IMR-90 (cell line): Measurements from ENCODE around the gene REEP2. TPM values are rescaled to one million over a fixed set of nuclear protein-coding genes. Genes with fewer than 3 reads are reported as not detected.

ENCODE experiments used
- ATAC-seq: fragments of 200-7000 bp; cut with Tn5 transposase; 2 replicates; pipeline ENCODE4 v1.9.1; 2020; ENCODE audit warnings: low read depth, mild to moderate bottlenecking, moderate library complexity
- BruUV-seq: library from RNA; stranded (reverse); fragments of 400-500 nt; replicated peaks from 2 replicates; lab custom pipeline; 2021; lab: Mats Ljungman, UMichigan
- CTCF ChIA-PET: fragments of 300-600 bp; formaldehyde crosslinking; extraction: SDS; loops from one replicate; lab custom pipeline; 2021; ENCODE audit warnings: antibody characterized with exemption; lab: Yijun Ruan, JAX
- POLR2A ChIA-PET: fragments of 300-600 bp; sonication (Branson Sonifier 250); formaldehyde crosslinking; loops from one replicate; lab custom pipeline; 2022; ENCODE audit warnings: antibody characterized with exemption; ENCODE audit not compliant: unreplicated experiment; lab: Charles Lee
- DNase-seq: peaks from one replicate; pipeline ENCODE4 v3.0.0; 2013
- H2AFZ ChIP-seq: replicated peaks from 2 replicates; pipeline ENCODE3; 2013; ENCODE audit warnings: low read length, mild to moderate bottlenecking; ENCODE audit not compliant: poor library complexity
- H2AK5ac ChIP-seq: 2 replicates; pipeline ENCODE4 v1.6.1; 2013; ENCODE audit warnings: low read depth, low read length, inconsistent platforms
- H2AK9ac ChIP-seq: replicated peaks from 2 replicates; pipeline ENCODE3; 2013; ENCODE audit warnings: mild to moderate bottlenecking, low read depth, low read length, moderate library complexity; ENCODE audit not compliant: poor library complexity
- H2BK120ac ChIP-seq: 2 replicates; pipeline ENCODE4 v1.6.1; 2013; ENCODE audit warnings: low read depth, low read length, inconsistent platforms
- H2BK15ac ChIP-seq: 3 replicates; pipeline ENCODE4 v1.6.1; 2013; ENCODE audit warnings: low read depth, low read length, inconsistent platforms
- H2BK20ac ChIP-seq: 2 replicates; pipeline ENCODE4 v1.6.1; 2013; ENCODE audit warnings: low read depth, mild to moderate bottlenecking, inconsistent platforms, low read length, moderate library complexity
- H2BK5ac ChIP-seq: 2 replicates; pipeline ENCODE4 v1.6.1; 2013; ENCODE audit warnings: mild to moderate bottlenecking, low read depth, low read length, inconsistent platforms; ENCODE audit not compliant: poor library complexity, severe bottlenecking
- H3K14ac ChIP-seq: replicated peaks from 2 replicates; pipeline ENCODE4 v1.6.1; 2013; ENCODE audit warnings: low read depth, low read length, inconsistent platforms
- H3K18ac ChIP-seq: 2 replicates; pipeline ENCODE4 v1.6.1; 2013; ENCODE audit warnings: low read depth, low read length, control low read depth
- H3K23ac ChIP-seq: 2 replicates; pipeline ENCODE4 v1.6.1; 2013; ENCODE audit warnings: low read depth, low read length, inconsistent platforms
- H3K27ac ChIP-seq: 2 replicates; pipeline ENCODE4 v1.5.1; 2013; ENCODE audit warnings: mild to moderate bottlenecking, control low read depth, low read length; ENCODE audit not compliant: insufficient read depth
- H3K27me3 ChIP-seq: 2 replicates; pipeline ENCODE4 v1.6.1; 2013; ENCODE audit warnings: low read length; ENCODE audit not compliant: control insufficient read depth, insufficient read depth
- H3K36me3 ChIP-seq: 2 replicates; pipeline ENCODE4 v1.6.1; 2013; ENCODE audit warnings: low read length, mixed read lengths; ENCODE audit not compliant: control insufficient read depth, insufficient read depth
- H3K4ac ChIP-seq: 2 replicates; pipeline ENCODE4 v1.6.1; 2013; ENCODE audit warnings: low read depth, low read length, inconsistent platforms
- H3K4me1 ChIP-seq: 2 replicates; pipeline ENCODE4 v1.6.1; 2013; ENCODE audit warnings: low read length, mixed read lengths; ENCODE audit not compliant: control insufficient read depth, insufficient read depth
- H3K4me2 ChIP-seq: 2 replicates; pipeline ENCODE4 v1.6.1; 2013; ENCODE audit warnings: low read depth, mild to moderate bottlenecking, control low read depth, low read length, moderate library complexity
- H3K4me3 ChIP-seq: 2 replicates; pipeline ENCODE4 v1.5.1; 2013; ENCODE audit warnings: low read depth, mild to moderate bottlenecking, control low read depth, low read length, moderate library complexity; ENCODE audit not compliant: insufficient read depth
- H3K56ac ChIP-seq: 2 replicates; pipeline ENCODE4 v1.6.1; 2013; ENCODE audit warnings: low read length, inconsistent platforms; ENCODE audit not compliant: insufficient read depth; ENCODE audit errors: extremely low read depth
- H3K79me1 ChIP-seq, 2 experiments: 2 replicates each; pipeline ENCODE4 v1.6.1; 2013; ENCODE audit warnings: low read length in 2 of 2, inconsistent platforms in 1 of 2, low read depth in 1 of 2
- H3K9ac ChIP-seq: 2 replicates; pipeline ENCODE4 v1.6.1; 2013; ENCODE audit warnings: low read depth, low read length, control low read depth
- H3K9me1 ChIP-seq: 2 replicates; pipeline ENCODE4 v1.6.1; 2013; ENCODE audit warnings: low read length, inconsistent platforms; ENCODE audit not compliant: insufficient read depth
- H3K9me3 ChIP-seq: 2 replicates; pipeline ENCODE4 v1.6.1; 2013; ENCODE audit warnings: low read length; ENCODE audit not compliant: control insufficient read depth, insufficient read depth
- H4K20me1 ChIP-seq: 2 replicates; pipeline ENCODE4 v1.6.1; 2013; ENCODE audit warnings: low read length, inconsistent platforms; ENCODE audit not compliant: insufficient read depth
- H4K5ac ChIP-seq: 2 replicates; pipeline ENCODE4 v1.6.1; 2013; ENCODE audit warnings: mild to moderate bottlenecking, low read depth, low read length, control low read depth
- H4K8ac ChIP-seq, 2 experiments: 2 replicates each; pipeline ENCODE4 v1.6.1; 2013; ENCODE audit warnings: low read depth in 2 of 2, low read length in 2 of 2, control low read depth in 1 of 2, inconsistent platforms in 1 of 2
- H4K91ac ChIP-seq: 2 replicates; pipeline ENCODE4 v1.6.1; 2013; ENCODE audit warnings: low read depth, low read length, inconsistent platforms; ENCODE audit not compliant: insufficient read depth
- FOS ChIP-seq: fragments of 150-350 bp; IDR thresholded peaks from 2 replicates; pipeline ENCODE4 v1.6.1; 2016; ENCODE audit warnings: low read depth, low read length
- MAZ ChIP-seq: IDR thresholded peaks from 2 replicates; pipeline ENCODE4 v1.6.1; 2012; ENCODE audit warnings: low read depth, mild to moderate bottlenecking, low read length, improper control_type of control experiment, moderate library complexity, borderline replicate concordance
- NFE2L2 ChIP-seq: fragments of 150-350 bp; IDR thresholded peaks from 2 replicates; pipeline ENCODE4 v1.6.1; 2016; ENCODE audit warnings: low read depth, mild to moderate bottlenecking, low read length
- RCOR1 ChIP-seq: IDR thresholded peaks from 2 replicates; pipeline ENCODE4 v1.6.1; 2012; ENCODE audit warnings: mild to moderate bottlenecking, low read length, improper control_type of control experiment; ENCODE audit not compliant: insufficient replicate concordance
- SMC3 ChIP-seq: fragments of 150-350 bp; IDR thresholded peaks from 2 replicates; pipeline ENCODE4 v1.6.1; 2016; ENCODE audit warnings: low read depth, mild to moderate bottlenecking, antibody characterized with exemption, low read length, moderate library complexity
- USF2 ChIP-seq: fragments of 150-350 bp; IDR thresholded peaks from 2 replicates; pipeline ENCODE4 v1.6.1; 2017; ENCODE audit warnings: mild to moderate bottlenecking, antibody characterized with exemption, low read length, low read depth
- WGBS, 2 experiments: methylation state at CpG; one replicate each; pipeline versions ENCODE4 v1.1.5 to v1.1.7; 2013; ENCODE audit warnings: missing lambda C conversion rate in 2 of 2; ENCODE audit not compliant: insufficient read length in 1 of 2; ENCODE audit errors: extremely low coverage in 2 of 2; 5-methylcytosine and 5-hydroxymethylcytosine counted together
- dilution Hi-C: fragments of 300-500 bp; cut with HindIII; formaldehyde crosslinking; loops from one replicate; pipeline ENCODE4 v1.14.3; 2018; ENCODE audit warnings: low sequenced_read_pairs; ENCODE audit not compliant: unreplicated experiment
- in situ Hi-C: fragments of 300-500 bp; cut with MboI; formaldehyde crosslinking; loops from 3 replicates; pipeline ENCODE4 v1.14.3; 2019; ENCODE audit warnings: low sequenced_read_pairs, inconsistent platforms, mixed read lengths
- intact Hi-C: fragments of 100-400 bp; cut with micrococcal nuclease; formaldehyde crosslinking; loops from 2 replicates; pipeline ENCODE4 v1.10.0; 2022
- polyA plus RNA-seq, 3 experiments: library from polyadenylated mRNA; depleted of rRNA; stranded (reverse); fragments of >200 nt; gene quantifications; 2 replicates each; pipeline ENCODE4 v1.2.3, GENCODE V29; 2012; ENCODE audit warnings: low replicate concordance in 1 of 3
- total RNA-seq: library from RNA; depleted of rRNA; stranded (reverse); fragments of >200 nt; gene quantifications from 2 replicates; pipeline ENCODE4 v1.2.3, GENCODE V29; 2012

The REEP2 gene
- total and polyA plus RNA-seq, 2 of the 4 experiments (the other 2 are of a cell fraction), result 12.4 to 17.0 TPM

GRCh38 chr5:138425079-138425478 is 13.8 kb upstream of the REEP2 start:
- Histone ChIP-seq H3K23ac (no peak overlapping the region), H2BK20ac (no peak overlapping the region), H3K4me2 (no peak overlapping the region), H4K8ac (no peak overlapping the region), H2AK9ac (no peak overlapping the region), H3K36me3 (peaks cover 53% of the 10 kb centered on the region), H3K9me1 (0 out of 2 replicates have a peak, but pooled peaks cover 2% of the 10 kb centered on the region), H3K18ac (no peak overlapping the region), H3K4me1 (no peaks in the 10 kb centered on the region), H2AFZ (no peak overlapping the region), H2BK5ac (no peak overlapping the region), H3K9me3 (no peaks in the 10 kb centered on the region), H3K9ac (no peak overlapping the region), H2BK120ac (no peak overlapping the region), H3K79me1 (no peaks in the 10 kb centered on the region), H4K91ac (no peak overlapping the region), H3K14ac (no peak overlapping the region), H3K27me3 (no peaks in the 10 kb centered on the region), H3K27ac (no peak overlapping the region), H3K56ac (no peak overlapping the region), H2BK15ac (no peak overlapping the region), H3K4ac (no peak overlapping the region), H2AK5ac (no peak overlapping the region), H4K20me1 (no peaks in the 10 kb centered on the region), H3K4me3 (no peak overlapping the region), H4K5ac (no peak overlapping the region)
- no peak for DNase-seq
- POLR2A ChIA-PET, result no interaction called here
- dilution Hi-C loops, result no loop called here
- no peak for TF ChIP-seq RCOR1
- TF ChIP-seq NFE2L2, result no peak
- TF ChIP-seq FOS, result no peak
- no peak for TF ChIP-seq MAZ
- TF ChIP-seq USF2, result no peak
- no peak for TF ChIP-seq SMC3
- intact Hi-C loops, result no loop called here
- BruUV-seq, result no TSS peak
- CTCF ChIA-PET, result interaction anchor here (0.6 to 0.7 kb wide), 2 partner anchors 43 to 78 kb away, joined by 3 read pairs; no protein-coding TSS in a partner anchor
- no peak for ATAC-seq
- no CpG with 5 or more reads among the region's 1 CpG for WGBS, 2 experiments
- in situ Hi-C loops, result no loop called here
